Naive thymus-derived CD8-positive, alpha-beta T cell (primary cell): ENCODE measurements around the gene MS4A4E. TPM values are rescaled to one million over a fixed set of nuclear protein-coding genes. Genes with fewer than 3 reads are reported as not detected.
"Not testable (repeated sequence)": the region's sequence is repeated elsewhere in the genome, so short reads cannot be mapped to it uniquely, and the experiment has no call there.

Experiments used
- ATAC-seq, 2 donors: fragments of 150-1000 bp; cut with Tn5 transposase in 1 of 2; sonication (Bioruptor Pico), chemical (Tn5 transposase) in 1 of 2; 1 replicate in 1 of 2; 2 replicates in 1 of 2; pipeline ENCODE4 v1.10.0; 2021; ENCODE audit warnings: mild to moderate bottlenecking in 2 of 2, moderate library complexity in 2 of 2
- POLR2A ChIA-PET: fragments of 350-600 bp; sonication (Branson Sonifier 250); formaldehyde crosslinking; loops from one replicate; lab custom pipeline; 2021; ENCODE audit warnings: antibody characterized with exemption; lab: Charles Lee
- DNase-seq, 10 donors: peaks; one replicate each; pipeline versions ENCODE4 v3.0.0 to v3.0.0-alpha.2; 2020 to 2022
- H3K27ac Mint-ChIP-seq, 10 donors: one replicate each; pipeline ENCODE4 v1.8.0; 2020 to 2022; ENCODE audit warnings: mild to moderate bottlenecking in 10 of 10, mixed read lengths in 10 of 10, moderate library complexity in 4 of 10, inconsistent platforms in 1 of 10
- H3K27me3 Mint-ChIP-seq, 5 donors: one replicate each; pipeline ENCODE4 v1.8.0; 2021 to 2022; ENCODE audit warnings: mixed read lengths in 5 of 5
- H3K36me3 Mint-ChIP-seq, 3 donors: one replicate each; pipeline ENCODE4 v1.8.0; 2020 to 2022; ENCODE audit warnings: mixed read lengths in 3 of 3, mild to moderate bottlenecking in 2 of 3, inconsistent platforms in 1 of 3
- H3K4me1 Mint-ChIP-seq, 4 donors: one replicate each; pipeline ENCODE4 v1.8.0; 2021 to 2022; ENCODE audit warnings: mixed read lengths in 4 of 4
- H3K4me3 Mint-ChIP-seq, 10 donors: one replicate each; pipeline ENCODE4 v1.8.0; 2020 to 2022; ENCODE audit warnings: mild to moderate bottlenecking in 10 of 10, mixed read lengths in 10 of 10, moderate library complexity in 6 of 10, inconsistent platforms in 1 of 10
- H3K9me3 Mint-ChIP-seq, 9 donors: one replicate each; pipeline ENCODE4 v1.8.0; 2020 to 2022; ENCODE audit warnings: mixed read lengths in 9 of 9, mild to moderate bottlenecking in 3 of 9, inconsistent platforms in 1 of 9, moderate library complexity in 1 of 9
- polyA plus RNA-seq, 3 donors: library from polyadenylated mRNA; unstranded; fragments of 300-500 nt; fragmentation: Illumina TruSeq; gene quantifications; one replicate each; pipeline ENCODE4 v1.2.3, GENCODE V29; 2021
- total RNA-seq, 8 experiments: library from RNA in 2 of 8; stranded (reverse) in 2 of 8; gene quantifications; one replicate each; pipeline ENCODE4 v1.2.3 and lab custom pipeline; 2021 to 2026

Gene MS4A4E
- total RNA-seq, result not detected
- polyA plus RNA-seq, result not detected
- 0 reads per million in 6 experiments for total RNA-seq (lab: John Stamatoyannopoulos, UW)

DNA sequence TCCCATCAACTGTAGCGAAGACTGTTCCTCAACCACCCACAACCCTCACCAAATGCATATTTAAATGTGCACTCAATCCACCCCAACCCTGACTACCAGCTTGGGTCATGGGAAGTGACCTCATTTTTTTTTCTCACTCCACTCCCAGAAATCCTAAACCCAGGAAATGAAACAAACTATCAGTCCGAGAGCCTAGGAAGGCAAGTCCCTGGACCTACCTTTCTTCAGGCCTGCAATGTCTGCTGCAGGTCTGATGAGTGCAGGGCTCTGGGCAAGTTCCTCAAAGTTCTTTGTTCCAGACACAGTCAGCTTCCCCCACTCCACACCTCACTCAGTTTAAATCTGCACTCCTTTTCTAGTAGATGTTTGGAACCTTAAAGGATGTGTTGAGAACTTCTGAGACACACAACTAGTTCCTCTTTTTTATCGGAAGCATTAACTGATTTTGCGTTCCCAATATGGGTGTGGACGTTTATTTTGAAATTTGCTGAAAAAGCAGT lies at the start of gene MS4A4E:
Gene MS4A4E, minus strand, starts transcription at position 398 of the 500 bp plus-strand sequence. CDS start 13,082 bp downstream, outside the sequence.
- H3K9me3 Mint-ChIP-seq, result no peaks in the 10 kb centered on the region
- POLR2A ChIA-PET, result no interaction called here
- peaks cover 8 to 25% (median 11%) of the 10 kb centered on the region in 5 donors for H3K27me3 Mint-ChIP-seq
- H3K36me3 Mint-ChIP-seq, result no peaks in the 10 kb centered on the region
- ATAC-seq (no peak), DNase-seq (no peak)
- peaks cover 0 to 8% (median 0%) of the 10 kb centered on the region in 4 donors for H3K4me1 Mint-ChIP-seq
- peak within 1 kb of the TSS in 1 of 10 donors; percentile 24 for H3K4me3 Mint-ChIP-seq
- H3K27ac Mint-ChIP-seq, result no peak within 1 kb of the TSS

GRCh38 chr11:60292145-60292544 lies 49.2 kb upstream of the MS4A4E start:
- POLR2A ChIA-PET, result no interaction called here

DNA sequence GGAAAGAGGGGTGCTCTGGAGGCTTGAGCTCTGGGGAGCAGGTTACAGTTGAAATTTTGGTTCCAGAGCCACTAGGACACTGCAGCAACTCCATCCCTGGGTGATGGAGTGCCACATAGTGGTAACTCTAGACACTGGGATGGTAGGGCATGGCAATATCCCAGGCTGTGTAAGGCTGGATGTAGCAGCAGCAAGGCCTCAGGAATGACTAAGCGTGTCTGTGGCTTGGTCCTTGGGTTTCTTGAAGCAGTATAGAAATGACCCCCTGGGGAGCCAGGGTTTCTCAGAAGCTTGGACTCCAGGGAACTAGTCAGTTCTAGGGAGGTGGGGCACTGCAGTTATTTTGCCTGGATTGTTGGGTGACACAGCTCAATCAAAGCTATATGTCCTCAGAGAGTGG lies 45.6 kb upstream of the MS4A4E start:
- H3K4me3 Mint-ChIP-seq, result no peak overlapping the region
- POLR2A ChIA-PET, result no interaction called here
- peaks cover 0 to 26% (median 6%) of the 10 kb centered on the region in 9 donors for H3K9me3 Mint-ChIP-seq
- no peaks in the 10 kb centered on the region for H3K36me3 Mint-ChIP-seq
- H3K27me3 Mint-ChIP-seq, result peaks cover 4 to 17% (median 6%) of the 10 kb centered on the region in 5 donors
- H3K4me1 Mint-ChIP-seq, result no peaks in the 10 kb centered on the region
- DNase-seq, result no peak
- ATAC-seq, result no peak
- no peak overlapping the region for H3K27ac Mint-ChIP-seq

More at GRCh38 chr11:60292145-60292544, 49.2 kb upstream of the MS4A4E start:
- H3K27ac Mint-ChIP-seq, result no peak overlapping the region
- ATAC-seq (no peak), DNase-seq (no peak)
- no peak overlapping the region for H3K4me3 Mint-ChIP-seq
- H3K4me1 Mint-ChIP-seq, result no peaks in the 10 kb centered on the region
- no peaks in the 10 kb centered on the region for H3K36me3 Mint-ChIP-seq
- peaks cover 4 to 20% (median 9%) of the 10 kb centered on the region in 5 donors for H3K27me3 Mint-ChIP-seq
- H3K9me3 Mint-ChIP-seq, result peaks cover 0 to 26% (median 6%) of the 10 kb centered on the region in 9 donors

DNA sequence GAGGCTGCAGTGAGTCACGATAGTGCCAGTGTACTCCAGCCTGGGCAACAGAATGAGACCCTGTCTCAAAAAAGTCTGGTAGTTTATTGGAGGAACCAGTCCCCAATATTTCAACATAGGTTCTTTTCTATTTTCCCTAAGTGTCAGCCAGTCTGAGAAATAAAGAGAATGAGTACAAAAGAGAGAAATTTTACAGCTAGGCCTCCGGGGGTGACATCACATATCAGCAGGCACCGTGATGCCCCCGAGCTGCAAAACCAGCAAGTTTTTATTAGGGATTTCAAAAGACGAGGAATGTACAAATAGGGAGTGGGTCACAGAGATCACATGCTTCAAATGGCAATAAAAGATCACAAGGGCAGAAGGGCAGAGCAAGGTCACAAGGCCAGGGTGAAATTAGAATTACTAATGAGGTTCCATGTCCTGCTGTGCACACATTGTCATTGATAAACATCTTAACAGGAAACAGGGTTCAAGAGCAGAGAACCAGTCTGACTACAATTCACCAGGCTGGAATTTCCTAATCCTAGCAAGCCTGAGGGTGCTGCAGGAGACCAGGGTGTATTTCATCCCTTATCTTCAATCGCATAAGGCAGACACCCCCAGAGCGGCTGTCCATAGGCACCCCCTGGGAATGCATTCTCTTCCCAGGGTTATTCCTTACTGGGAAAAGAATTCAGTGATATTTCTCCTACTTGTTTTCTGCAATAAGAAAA lies 42.6 kb upstream of the MS4A4E start:
- DNase-seq, H3K27ac Mint-ChIP-seq, POLR2A ChIA-PET, H3K4me1 Mint-ChIP-seq, H3K36me3 Mint-ChIP-seq, ATAC-seq, H3K4me3 Mint-ChIP-seq: not testable (repeated sequence)
- Mint-ChIP-seq H3K9me3 (peaks cover 0 to 26% (median 6%) of the 10 kb centered on the region in 9 donors), H3K27me3 (peaks cover 4 to 17% (median 5%) of the 10 kb centered on the region in 5 donors)

DNA sequence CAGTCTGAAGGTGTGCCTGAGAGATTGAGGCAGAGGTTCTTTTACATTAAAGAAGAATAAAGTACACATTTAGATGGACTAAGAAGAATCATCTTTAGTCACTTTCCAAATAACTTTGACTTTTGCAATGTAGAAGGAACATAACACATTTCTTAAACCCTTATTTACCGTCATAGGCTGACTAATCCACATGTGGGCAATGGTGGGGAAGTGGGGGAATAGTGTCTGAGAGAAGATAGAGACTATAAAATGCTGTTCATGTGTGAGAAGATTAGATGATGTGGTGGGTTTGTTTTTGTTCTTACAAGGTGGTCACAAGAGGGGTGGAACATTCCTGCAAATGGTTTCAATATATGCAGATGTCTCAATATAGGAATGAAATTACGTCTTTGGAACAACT lies 39.3 kb upstream of the MS4A4E start:
- ATAC-seq, result no peak

DNA sequence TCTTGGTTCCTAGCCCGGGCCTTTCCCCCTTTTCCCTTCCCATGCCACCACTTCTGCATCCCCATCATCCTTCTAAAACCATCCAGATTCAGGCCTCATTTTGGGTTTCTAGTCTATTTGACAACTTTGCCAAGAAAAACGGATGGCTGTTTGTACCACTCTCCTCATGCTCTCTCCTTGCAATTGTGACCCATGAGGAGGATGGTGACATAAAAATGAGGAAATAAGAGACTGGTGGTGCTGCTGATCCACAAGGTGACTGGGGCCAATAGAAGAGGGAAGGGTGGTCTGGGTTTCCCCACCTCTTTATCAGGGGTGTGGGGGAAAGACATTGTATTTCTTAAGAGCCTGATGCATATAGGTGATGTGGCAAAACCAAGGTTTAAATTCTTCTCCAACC lies 38.5 kb upstream of the MS4A4E start:
- Mint-ChIP-seq H3K27ac (no peak overlapping the region), H3K9me3 (no peaks in the 10 kb centered on the region), H3K36me3 (no peaks in the 10 kb centered on the region), H3K27me3 (peaks cover 3 to 11% (median 6%) of the 10 kb centered on the region in 5 donors), H3K4me1 (peaks cover 0 to 15% (median 0%) of the 10 kb centered on the region in 4 donors), H3K4me3 (peak overlapping the region in 1 of 10 donors; percentile 52)
- no peak for ATAC-seq
- no peak for DNase-seq
- POLR2A ChIA-PET, result no interaction called here

More for the DNA sequence above, 39.3 kb upstream of the MS4A4E start:
- POLR2A ChIA-PET, result no interaction called here
- H3K9me3 Mint-ChIP-seq, result no peaks in the 10 kb centered on the region
- H3K4me3 Mint-ChIP-seq, result no peak overlapping the region
- H3K27ac Mint-ChIP-seq, result no peak overlapping the region
- H3K36me3 Mint-ChIP-seq, result no peaks in the 10 kb centered on the region
- peaks cover 3 to 18% (median 6%) of the 10 kb centered on the region in 5 donors for H3K27me3 Mint-ChIP-seq
- H3K4me1 Mint-ChIP-seq, result peaks cover 0 to 15% (median 0%) of the 10 kb centered on the region in 4 donors
- no peak for DNase-seq

GRCh38 chr11:60280412-60280811 lies 37.5 kb upstream of the MS4A4E start, which contains the start of gene MS4A4A:
Gene MS4A4A, plus strand, starts transcription at chr11:60280666. Its CDS starts 10 bp downstream, at chr11:60280676.
- H3K27me3 Mint-ChIP-seq, result peaks cover 3 to 11% (median 7%) of the 10 kb centered on the region in 5 donors
- no peak within 1 kb of the TSS for H3K27ac Mint-ChIP-seq
- H3K9me3 Mint-ChIP-seq, result no peaks in the 10 kb centered on the region
- POLR2A ChIA-PET, result no interaction called here
- no peaks in the 10 kb centered on the region for H3K36me3 Mint-ChIP-seq
- peak in 1 of 2 donors; percentile 28 for ATAC-seq
- DNase-seq, result no peak
- H3K4me3 Mint-ChIP-seq, result peak within 1 kb of the TSS in 1 of 10 donors; percentile 52
- H3K4me1 Mint-ChIP-seq, result peaks cover 0 to 15% (median 0%) of the 10 kb centered on the region in 4 donors

DNA sequence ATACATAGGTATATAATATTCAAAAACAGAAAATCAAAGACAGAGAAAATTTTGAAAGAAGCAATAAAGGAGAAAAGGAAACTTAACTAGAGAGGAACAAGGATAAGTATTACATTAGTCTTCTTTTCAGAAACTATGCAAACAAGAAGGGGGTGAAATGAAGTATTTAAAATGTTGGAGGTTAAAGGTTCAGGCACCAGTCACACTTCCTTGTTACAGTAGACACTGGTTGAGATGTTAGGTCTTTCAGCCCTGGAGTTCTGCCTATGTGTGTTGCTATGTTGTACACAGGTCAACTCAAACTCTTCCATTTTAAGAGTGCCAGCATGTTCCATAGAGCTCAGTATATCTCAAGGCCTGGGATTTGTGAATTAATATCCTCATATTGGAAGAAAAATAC lies 31.5 kb upstream of the MS4A4E start:
- no peak overlapping the region for H3K27ac Mint-ChIP-seq
- no peaks in the 10 kb centered on the region for H3K36me3 Mint-ChIP-seq
- no peak for DNase-seq
- H3K27me3 Mint-ChIP-seq, result peaks cover 7 to 41% (median 13%) of the 10 kb centered on the region in 5 donors
- no peaks in the 10 kb centered on the region for H3K4me1 Mint-ChIP-seq
- H3K4me3 Mint-ChIP-seq, result no peak overlapping the region
- H3K9me3 Mint-ChIP-seq, result peaks cover 0 to 14% (median 0%) of the 10 kb centered on the region in 9 donors
- no peak for ATAC-seq
- POLR2A ChIA-PET, result no interaction called here

DNA sequence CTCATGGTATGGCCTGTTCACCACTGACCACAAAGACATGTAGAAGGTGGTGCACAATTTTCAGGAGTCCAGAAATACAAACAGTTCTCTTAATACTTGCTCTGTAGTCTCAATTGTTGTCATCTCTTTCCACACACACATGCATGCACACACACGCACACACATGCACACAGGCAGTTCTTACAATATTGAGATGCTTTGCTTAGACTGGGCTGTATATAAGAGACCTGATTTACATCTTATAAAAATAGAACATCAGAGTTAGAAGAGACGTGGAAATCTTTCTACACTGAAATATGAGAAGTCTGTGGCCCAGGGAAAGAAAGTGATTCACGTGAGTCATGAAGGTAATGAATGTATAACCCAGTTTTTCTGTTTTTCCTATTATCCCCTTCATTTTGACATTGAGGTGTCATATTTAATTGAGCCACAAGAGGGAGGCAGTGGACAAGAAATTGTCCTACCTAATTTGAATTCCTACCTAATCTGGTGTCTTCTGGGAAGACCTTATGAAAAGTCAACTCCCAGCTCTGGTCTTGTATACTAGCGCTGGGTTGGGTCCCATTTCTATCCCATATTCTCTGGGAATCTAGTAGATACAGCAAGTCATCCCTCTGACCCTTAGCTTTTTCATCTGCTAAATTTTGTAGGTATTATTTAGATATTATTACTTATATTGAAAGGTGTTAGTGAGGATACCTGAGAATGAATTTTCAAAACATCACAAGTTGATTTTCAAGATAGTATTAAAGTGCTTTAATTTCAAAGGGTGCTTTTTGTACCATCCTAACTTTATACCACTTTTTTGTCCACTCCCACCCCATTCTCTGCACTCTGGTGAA lies 22.7 kb upstream of the MS4A4E start:
- POLR2A ChIA-PET, result no interaction called here
- Mint-ChIP-seq H3K36me3 (no peaks in the 10 kb centered on the region), H3K4me1 (no peaks in the 10 kb centered on the region), H3K4me3 (no peak overlapping the region), H3K9me3 (peaks cover 0 to 11% (median 5%) of the 10 kb centered on the region in 9 donors), H3K27ac (no peak overlapping the region), H3K27me3 (peaks cover 0 to 17% (median 3%) of the 10 kb centered on the region in 5 donors)
- ATAC-seq (no peak), DNase-seq (peak in 2 of 10 donors; percentile 4 to 6)

DNA sequence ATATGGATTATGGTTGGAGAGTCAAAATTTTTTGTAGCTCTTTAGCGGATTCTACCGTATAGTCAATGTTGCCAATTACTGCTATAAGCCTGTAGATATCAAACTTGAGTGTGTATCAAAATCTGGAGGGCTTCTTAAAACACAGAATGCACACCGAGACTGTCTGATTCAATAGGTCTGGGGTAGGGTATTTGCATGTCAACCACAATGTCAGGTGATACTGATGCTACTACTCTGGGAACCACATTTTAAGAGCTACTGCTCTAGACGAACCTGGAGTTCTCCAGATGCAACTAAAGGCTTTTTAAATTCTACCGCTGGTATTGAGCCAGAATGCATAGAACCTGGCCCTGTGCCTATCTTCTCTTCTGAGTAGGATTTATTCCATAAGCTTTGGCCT lies 21.7 kb upstream of the MS4A4E start:
- peaks cover 0 to 12% (median 5%) of the 10 kb centered on the region in 9 donors for H3K9me3 Mint-ChIP-seq

DNA sequence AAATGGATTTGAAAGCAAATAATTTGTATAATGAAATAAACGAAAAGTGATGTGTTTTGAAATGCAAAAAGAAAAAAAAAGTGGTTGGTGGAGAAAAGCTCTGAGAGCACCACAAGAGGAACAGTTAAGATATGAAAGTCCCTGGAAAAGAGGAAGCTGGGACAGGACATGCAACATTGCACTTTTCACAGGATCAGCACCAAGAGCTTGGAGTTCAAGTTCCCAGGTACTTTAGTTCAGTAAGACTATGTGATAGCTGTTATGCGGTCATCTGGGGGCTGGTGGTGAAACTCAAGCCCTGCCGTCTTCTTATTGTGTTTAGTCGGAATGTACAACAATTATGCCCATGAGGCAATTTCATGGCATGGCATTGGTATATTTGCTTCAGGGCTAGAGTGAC lies 20.5 kb upstream of the MS4A4E start:
- Mint-ChIP-seq H3K9me3 (peaks cover 0 to 12% (median 5%) of the 10 kb centered on the region in 9 donors), H3K27ac (no peak overlapping the region), H3K4me1 (no peaks in the 10 kb centered on the region), H3K36me3 (no peaks in the 10 kb centered on the region), H3K4me3 (no peak overlapping the region), H3K27me3 (peaks cover 0 to 19% (median 3%) of the 10 kb centered on the region in 5 donors)
- DNase-seq (no peak), ATAC-seq (no peak)
- POLR2A ChIA-PET, result no interaction called here

More for the DNA sequence above, 21.7 kb upstream of the MS4A4E start:
- Mint-ChIP-seq H3K27ac (no peak overlapping the region), H3K36me3 (no peaks in the 10 kb centered on the region), H3K4me1 (no peaks in the 10 kb centered on the region), H3K27me3 (peaks cover 0 to 17% (median 3%) of the 10 kb centered on the region in 5 donors), H3K4me3 (no peak overlapping the region)
- ATAC-seq (no peak), DNase-seq (no peak)
- POLR2A ChIA-PET, result no interaction called here

GRCh38 chr11:60261014-60261413 lies 18.1 kb upstream of the MS4A4E start:
- Mint-ChIP-seq H3K4me1 (no peaks in the 10 kb centered on the region), H3K4me3 (no peak overlapping the region), H3K9me3 (peaks cover 0 to 12% (median 5%) of the 10 kb centered on the region in 9 donors), H3K27me3 (peaks cover 0 to 15% (median 0%) of the 10 kb centered on the region in 5 donors), H3K36me3 (no peaks in the 10 kb centered on the region), H3K27ac (no peak overlapping the region)
- ATAC-seq, result no peak
- DNase-seq, result no peak
- POLR2A ChIA-PET, result no interaction called here
